Measurements from ENCODE around the gene GALNT5.
"Not testable (repeated sequence)": the region's sequence is repeated elsewhere in the genome, so short reads cannot be mapped to it uniquely, and the experiment has no call there.

GALNT5 gene

DNA sequence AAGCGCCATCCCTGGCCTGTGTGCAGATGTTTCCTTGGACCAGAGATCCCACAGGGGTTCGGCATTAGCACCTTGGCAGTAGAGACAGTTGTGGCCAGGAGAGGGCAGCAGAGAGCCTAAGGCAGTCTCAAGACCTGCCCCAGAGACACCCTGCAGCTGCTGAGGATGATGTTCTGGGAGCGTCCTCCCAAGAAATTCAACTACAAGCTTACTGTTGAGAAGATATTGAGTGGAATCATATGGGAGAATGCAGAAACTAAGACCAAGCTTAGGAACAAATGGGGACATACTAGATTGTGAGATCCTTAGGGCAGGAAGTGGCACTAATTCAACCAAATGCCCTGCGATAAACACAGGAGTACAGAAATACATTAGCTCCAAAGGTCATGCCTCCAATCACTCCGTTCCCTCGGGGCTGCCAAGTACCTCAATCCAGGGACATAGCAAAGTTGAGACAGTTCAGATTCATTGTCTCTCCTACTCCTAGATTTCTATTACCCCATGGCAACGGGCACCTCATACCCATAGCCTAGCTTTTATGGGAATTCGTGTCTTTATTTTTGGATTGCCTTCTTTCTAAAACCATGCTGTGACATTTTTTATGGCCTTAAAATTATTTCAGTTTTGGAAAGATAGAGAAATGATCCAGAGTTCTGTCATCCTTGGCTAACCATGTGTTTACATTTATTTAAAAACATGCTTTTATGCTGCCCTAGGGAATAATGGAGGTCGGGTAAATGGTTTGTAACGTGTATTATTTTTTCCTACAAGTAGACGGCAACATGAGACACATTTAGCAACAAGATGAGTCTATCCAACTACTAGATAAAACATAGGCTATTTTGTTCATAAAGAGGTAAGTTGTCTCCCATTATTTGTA is 70.4 kb downstream of the GALNT5 start:
- peak; percentile 79 to 94 for DNase-seq (ENCODE audit: low read depth in 2 of 2)

DNA sequence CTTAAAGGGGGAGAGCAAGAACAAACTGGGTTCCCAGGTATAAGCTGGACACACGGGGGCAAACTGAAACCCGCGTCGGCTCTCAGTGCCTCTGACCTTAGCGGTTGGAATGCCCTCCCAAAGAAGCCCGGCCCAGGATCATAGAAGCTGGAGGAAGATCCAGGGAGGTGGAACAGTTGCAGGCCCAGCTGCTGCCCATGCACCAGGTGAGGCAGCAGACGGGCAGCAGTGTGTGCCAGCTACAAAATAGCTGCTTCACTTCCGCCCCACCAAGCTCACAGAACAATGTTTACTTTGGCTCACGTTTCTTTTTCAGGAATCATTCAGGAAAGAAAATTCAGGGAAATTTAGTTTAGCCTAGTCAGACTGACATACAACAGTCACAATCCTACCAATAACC is 72.0 kb downstream of the GALNT5 start:
- DNase-seq (ENCODE audit: low read depth in 2 of 2), result no peak

DNA sequence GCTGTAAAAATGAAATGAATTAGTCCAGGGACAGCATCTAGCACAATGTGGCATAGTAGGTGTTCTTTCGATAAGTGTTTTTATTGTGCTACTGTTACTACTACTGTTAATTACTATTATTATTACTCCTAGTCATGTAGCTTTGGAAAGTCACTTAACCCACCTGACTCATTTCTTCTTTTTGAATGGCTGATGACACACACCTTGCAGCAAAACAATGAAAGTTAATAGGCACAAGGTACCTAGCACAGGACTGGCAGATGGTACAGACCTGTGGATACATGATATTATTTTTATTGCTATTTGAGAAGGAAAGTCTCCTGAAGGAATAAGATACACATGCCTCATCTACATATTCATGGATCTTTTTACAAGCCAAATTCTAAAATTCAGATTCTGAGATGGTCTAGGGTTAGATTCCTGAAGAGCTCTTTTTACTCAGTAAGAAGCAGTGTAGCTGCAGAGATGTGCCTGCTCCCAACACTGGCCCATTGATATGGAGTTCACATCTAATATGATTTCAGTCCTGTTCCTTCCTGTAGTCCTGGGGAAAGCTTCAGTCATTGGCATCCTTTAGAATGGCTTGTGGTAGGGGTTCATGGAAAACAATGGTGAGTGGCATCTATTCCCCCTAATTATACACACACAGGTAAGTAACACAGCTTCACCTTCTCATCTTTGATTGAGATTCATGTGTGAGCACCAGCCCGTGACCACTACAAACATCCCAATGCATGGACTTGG is 76.0 kb downstream of the GALNT5 start:
- no peak for DNase-seq (ENCODE audit: low read depth in 2 of 2)

DNA sequence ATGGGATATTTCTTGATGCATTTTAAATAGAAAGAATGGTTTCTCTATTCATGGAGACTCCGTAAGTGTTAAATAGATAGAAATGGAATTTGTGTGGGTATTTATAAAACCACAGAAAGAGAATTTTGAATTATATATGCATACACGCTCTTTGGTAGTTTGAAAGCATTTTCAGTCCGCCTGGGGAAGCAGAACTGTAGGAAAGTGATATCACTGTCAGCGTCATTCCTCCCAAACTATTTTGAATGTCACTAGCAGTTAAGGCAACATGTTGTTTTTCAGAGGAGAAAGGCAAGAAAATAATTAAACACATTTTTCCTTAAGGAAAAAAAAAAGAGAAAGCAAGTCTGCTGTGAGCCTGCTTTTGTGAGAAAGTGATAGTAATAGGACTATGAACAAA is 76.8 kb downstream of the GALNT5 start:
- no peak for DNase-seq (ENCODE audit: low read depth in 2 of 2)

- DNase-seq (ENCODE audit: low read depth in 2 of 2), result no peak
These were observed 77.3 kb downstream of the GALNT5 start for GRCh38 chr2:157334797-157335196.

- DNase-seq (ENCODE audit: low read depth in 2 of 2), result peak in 1 of 2 experiments; percentile 22
These were observed 78.9 kb downstream of the GALNT5 start for GRCh38 chr2:157336137-157337010.

- DNase-seq (ENCODE audit: low read depth in 2 of 2), result no peak
These were observed 80.5 kb downstream of the GALNT5 start for GRCh38 chr2:157337978-157338377.

GRCh38 chr2:157339965-157340655 is 82.6 kb downstream of the GALNT5 start:
- no peak for DNase-seq (ENCODE audit: low read depth in 2 of 2)

DNA sequence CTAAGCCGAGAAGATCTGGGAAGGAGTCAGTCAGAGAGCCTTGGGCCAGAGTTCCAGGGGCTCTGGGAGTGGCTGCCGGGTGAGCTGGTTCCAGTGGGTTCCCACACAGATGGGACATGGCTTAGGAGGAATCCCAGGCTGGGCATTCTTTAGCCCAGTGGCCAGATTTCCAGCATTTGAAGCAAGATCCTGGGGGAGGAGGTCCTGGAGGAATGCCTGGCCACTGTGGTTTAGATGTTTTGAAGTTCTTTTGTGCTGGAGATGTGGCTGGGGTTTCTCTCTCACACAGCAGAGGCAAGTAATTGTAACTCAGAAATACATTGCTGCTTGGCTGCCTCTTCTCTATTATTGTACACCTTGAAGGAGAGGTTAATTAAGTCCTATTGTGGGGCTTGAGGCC is 83.9 kb downstream of the GALNT5 start:
- DNase-seq (ENCODE audit: low read depth in 2 of 2), result not testable (repeated sequence)

- DNase-seq (ENCODE audit: low read depth in 2 of 2), result no peak
These were observed 88.3 kb downstream of the GALNT5 start for GRCh38 chr2:157345647-157346389.

DNA sequence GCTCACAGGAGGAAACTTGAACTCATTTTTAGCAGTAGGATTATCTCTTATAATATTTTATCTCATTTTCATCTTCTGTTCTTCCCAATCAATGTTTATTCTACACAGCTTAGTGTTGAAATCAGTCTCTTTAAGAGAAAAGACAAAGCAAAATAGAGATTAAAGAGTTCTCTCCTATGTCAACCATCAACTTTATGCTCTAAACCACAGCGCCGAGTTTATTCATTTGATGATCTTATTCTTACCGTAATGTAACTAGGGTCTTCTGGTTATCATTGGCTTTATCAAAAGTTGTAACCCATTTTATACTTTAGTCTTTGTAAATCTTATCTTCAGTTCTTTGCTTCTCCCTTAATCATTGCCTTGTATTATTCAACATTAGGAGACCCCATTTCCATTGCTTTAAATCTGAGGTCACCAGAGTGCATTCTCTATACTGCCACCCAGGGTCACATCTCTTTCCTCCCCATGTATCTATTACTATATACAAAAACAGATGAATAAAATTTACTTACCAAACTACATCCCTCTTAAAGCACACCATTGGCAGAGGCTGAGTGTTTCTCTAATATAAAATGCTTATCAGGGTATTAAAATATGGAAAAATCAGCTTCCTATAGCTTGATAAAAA is 90.9 kb downstream of the GALNT5 start:
- no peak for DNase-seq (ENCODE audit: low read depth in 2 of 2)

DNA sequence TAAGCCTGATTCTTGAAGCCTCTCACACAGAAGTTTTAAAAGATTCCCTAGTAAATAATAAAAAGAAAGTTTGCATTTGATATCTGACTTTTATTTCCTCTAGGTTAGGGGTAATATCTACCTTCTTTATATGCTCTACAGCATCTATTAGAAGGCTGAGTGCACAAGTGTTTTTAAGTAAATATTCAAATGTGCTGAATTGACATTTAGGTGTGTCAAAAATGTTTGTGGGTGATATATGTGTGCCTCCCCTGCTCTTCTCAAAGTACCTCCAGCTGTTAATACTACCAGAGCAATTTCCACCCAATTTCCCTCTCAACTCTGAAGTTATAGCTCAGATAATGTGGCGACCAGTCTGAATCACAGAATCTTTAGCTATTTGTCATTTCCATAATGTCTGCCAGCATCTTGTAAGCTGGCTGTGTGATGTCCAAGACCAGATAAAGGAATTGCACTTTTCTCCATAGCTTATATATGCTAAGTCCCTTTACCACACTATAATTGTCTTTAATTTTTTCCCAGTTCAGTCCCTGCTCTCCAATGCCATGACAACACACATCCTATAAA is 92.5 kb downstream of the GALNT5 start:
- DNase-seq (ENCODE audit: low read depth in 2 of 2), result no peak

- no peak for DNase-seq (ENCODE audit: low read depth in 2 of 2)
These were observed 98.1 kb downstream of the GALNT5 start for GRCh38 chr2:157355618-157356017.

GRCh38 chr2:157359628-157360027 is 102.1 kb downstream of the GALNT5 start:
- DNase-seq (ENCODE audit: low read depth in 2 of 2), result no peak

DNA sequence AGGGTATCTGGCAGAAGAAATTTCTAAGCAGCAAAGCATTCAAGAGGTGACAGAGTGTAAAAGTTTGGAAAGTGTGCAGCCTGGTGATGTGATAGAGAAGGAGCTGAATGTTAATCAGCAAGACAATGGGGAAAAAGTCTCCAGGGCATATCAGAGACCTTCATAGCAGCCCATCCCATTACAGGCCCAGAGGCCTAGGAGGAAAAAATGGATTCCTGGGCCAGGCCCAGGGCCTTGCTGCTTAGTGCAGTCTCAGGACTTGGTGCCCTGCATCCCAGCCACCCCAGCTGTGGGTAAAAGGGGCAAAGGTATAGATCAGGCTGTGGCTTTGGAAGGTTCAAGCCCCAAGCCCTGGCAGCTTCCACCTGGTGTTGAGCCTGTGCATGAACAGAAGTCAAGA is 104.0 kb downstream of the GALNT5 start:
- no peak for DNase-seq (ENCODE audit: low read depth in 2 of 2)

- no peak for DNase-seq (ENCODE audit: low read depth in 2 of 2)
These were observed 105.1 kb downstream of the GALNT5 start for GRCh38 chr2:157362627-157363026.

DNA sequence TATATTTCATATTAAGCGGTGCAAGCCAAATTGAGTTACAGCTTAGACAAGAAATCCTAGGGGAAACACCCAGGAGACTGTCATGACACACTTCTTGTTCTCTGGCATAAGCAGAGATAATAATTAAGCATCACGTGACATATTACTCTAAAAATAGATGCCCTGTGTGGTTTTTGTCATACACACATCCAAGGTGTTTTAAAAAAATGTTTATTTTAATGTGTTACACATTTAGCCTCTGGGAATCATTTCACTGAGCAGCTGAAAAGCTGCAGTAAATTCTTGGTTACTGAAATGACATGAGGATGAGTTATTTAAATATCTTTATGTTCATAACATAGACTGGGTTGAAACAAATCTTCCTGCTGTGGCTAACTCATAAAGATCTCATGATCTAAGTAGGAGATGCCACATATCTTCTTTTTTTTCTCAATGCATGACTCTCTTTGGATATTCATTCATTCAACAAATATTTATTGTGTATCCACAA is 106.2 kb downstream of the GALNT5 start:
- no peak for DNase-seq (ENCODE audit: low read depth in 2 of 2)

All from stimulated activated CD4-positive, alpha-beta T cell treated with anti-CD3 and anti-CD28 coated beads, Interleukin-12 subunit alpha, Interleukin-12 subunit beta, amount 100 ng/mL, for 24 hours (primary cell).